GM19351 (cell line): ENCODE data around the gene PGAM1.
"Not testable (repeated sequence)": the region's sequence is repeated elsewhere in the genome, so short reads cannot be mapped to it uniquely, and the experiment has no call there.

Experiments used
- ATAC-seq: cut with Tn5 transposase; IDR thresholded peaks from one replicate; pipeline ENCODE4 v1.9.1; 2021; ENCODE audit warnings: mild to moderate bottlenecking, moderate library complexity; ENCODE audit not compliant: unreplicated experiment

The PGAM1 gene

GRCh38 chr10:97454330-97455036 lies 28.5 kb downstream of the PGAM1 start:
- ATAC-seq: no peak

GRCh38 chr10:97456034-97456685 lies 30.2 kb downstream of the PGAM1 start:
- ATAC-seq: no peak

- no peak for ATAC-seq
These were observed 30.7 kb downstream of the PGAM1 start for GRCh38 chr10:97456686-97457065.

- ATAC-seq: no peak
These were observed 33.1 kb downstream of the PGAM1 start for GRCh38 chr10:97459111-97459510.

DNA sequence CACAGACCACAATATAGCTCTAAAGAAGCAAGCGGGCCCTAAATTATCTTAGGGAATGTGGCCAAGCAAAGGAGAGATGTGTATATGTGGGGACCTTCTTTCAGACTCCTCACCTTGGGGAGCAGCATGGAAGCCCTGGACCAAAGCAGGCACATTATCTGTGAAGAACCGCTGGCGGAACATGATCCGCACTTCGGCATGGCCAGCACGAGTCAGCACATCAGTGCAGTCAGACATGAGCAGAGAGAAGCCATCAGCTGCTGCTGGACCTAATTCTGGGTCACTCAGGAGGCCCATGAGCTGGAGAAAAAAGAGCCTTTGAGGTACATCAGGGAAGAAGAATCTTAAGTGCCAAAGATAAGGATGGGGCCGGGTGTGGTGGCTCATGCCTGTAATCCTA lies 33.9 kb downstream of the PGAM1 start:
- no peak for ATAC-seq

- no peak for ATAC-seq
These were observed 36.3 kb downstream of the PGAM1 start for GRCh38 chr10:97462309-97462708.

GRCh38 chr10:97463363-97464132 lies 37.6 kb downstream of the PGAM1 start:
- no peak for ATAC-seq

DNA sequence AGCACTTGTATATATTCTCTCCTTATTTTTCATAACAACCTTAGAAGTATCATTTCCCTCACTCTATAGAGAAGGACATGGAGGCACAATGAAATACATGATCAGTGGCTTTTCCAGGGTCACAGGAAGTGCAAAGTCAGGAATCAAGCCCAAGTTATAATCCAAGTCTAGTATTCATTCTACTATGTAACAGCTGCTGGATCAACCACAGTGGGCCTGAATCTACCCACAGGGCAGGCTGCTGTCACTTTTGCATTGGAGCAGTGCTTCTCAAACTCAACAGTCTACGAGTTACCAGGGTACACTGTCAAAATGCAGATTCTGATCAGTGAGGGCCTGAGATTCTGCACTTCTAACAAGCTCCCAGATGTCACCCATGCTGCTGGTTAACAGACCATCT lies 38.2 kb downstream of the PGAM1 start:
- no peak for ATAC-seq

GRCh38 chr10:97465982-97466381 lies 40.0 kb downstream of the PGAM1 start:
- no peak for ATAC-seq

DNA sequence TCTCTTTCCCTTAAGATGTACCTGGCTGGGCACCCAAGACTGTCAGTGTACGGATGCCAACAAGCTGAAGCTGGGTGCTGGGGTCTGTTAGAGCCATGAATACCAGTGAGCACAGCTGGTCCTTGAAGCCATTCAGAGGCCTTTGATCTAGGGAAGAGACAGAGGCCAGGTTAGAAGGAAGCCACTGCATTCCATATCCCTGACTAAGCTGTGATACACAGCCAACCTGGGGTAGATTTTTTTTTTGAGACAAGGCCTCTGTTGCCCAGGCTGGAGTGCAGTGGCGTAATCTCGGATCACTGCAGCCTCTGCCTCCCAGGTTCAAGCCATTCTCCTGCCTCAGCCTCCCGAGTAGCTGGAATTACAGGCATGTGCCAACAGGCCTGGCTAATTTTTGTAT lies 40.8 kb downstream of the PGAM1 start:
- no peak for ATAC-seq

DNA sequence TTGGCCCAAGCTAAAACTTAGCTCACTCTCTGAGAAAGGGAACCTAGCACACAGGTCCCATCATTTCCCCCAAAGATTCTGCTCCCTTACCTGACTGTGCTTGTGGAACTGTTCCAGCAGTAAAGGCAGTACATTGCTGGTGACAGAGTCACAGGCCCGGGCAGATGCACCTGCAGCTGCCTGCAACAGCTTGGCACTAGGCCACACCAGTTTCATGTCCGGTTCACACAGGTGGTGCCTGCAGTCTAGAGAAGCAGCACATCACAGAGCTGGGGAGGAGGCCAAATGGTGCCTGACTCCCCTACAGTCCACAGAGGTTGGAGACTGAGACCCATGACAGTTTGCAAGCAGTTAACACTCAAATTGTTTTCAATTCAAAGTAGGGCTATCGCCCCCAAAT lies 42.2 kb downstream of the PGAM1 start:
- ATAC-seq: no peak

GRCh38 chr10:97468781-97469180 lies 42.8 kb downstream of the PGAM1 start:
- not testable (repeated sequence) for ATAC-seq

DNA sequence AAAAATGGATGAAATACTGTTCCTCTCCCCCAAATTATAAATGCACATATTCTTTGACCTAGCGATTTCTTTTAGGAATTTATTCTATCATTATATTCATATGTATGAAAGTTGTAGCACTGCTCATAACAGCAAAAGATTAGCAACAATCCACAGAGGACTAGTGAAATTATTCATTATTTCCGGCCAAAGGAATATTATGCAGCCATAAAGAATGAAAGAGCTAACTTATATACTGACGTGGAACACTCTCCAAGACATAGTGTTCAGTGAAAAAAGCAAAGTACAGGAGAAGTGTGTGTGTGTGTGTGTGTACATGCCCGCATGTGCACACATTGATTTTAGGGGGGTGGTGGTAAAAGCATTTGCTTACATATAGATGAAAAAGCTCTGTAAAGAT lies 48.9 kb downstream of the PGAM1 start:
- no peak for ATAC-seq

- ATAC-seq: no peak
These were observed 50.1 kb downstream of the PGAM1 start for GRCh38 chr10:97475936-97476594.

- not testable (repeated sequence) for ATAC-seq
These were observed 53.4 kb downstream of the PGAM1 start for GRCh38 chr10:97479410-97479809.

- no peak for ATAC-seq
These were observed 53.9 kb downstream of the PGAM1 start for GRCh38 chr10:97479939-97480338.

- ATAC-seq: no peak
These were observed 55.1 kb downstream of the PGAM1 start for GRCh38 chr10:97481071-97481470.

- no peak for ATAC-seq
These were observed 56.4 kb downstream of the PGAM1 start for GRCh38 chr10:97482381-97482780.
